ENCODE data around the gene MCTP1. TPM values are rescaled to one million over a fixed set of nuclear protein-coding genes. Genes with fewer than 3 reads are reported as not detected.

Gene MCTP1
- total and polyA plus RNA-seq, 9 of the 15 experiments (the other 6 are each of a cell fraction or from before 2014, with no cell fraction given) = 0.04 to 0.93 (median 0.06) TPM; not detected in 4

GRCh38 chr5:95072281-95072680 lies 212.6 kb downstream of the MCTP1 start (continued):
- TF ChIP-seq GTF2F1 (IDR thresholded peaks at IDR 0.05; ENCODE audit: low read depth, low read length) = no peak
- no peak for TF ChIP-seq ZNF408 (CRISPR knock-in tag; IDR thresholded peaks at IDR 0.05; ENCODE audit: low read depth)

GRCh38 chr5:95070866-95071265 lies 214.0 kb downstream of the MCTP1 start:
- in situ Hi-C loops (cut with MboI) = no loop called here
- no peaks in the 10 kb centered on the region for H3K9me3 ChIP-seq (replicated peaks; ENCODE audit: control insufficient read depth, insufficient read depth, low read depth, low read length)
- whole genome bisulfite sequencing (ENCODE audit: insufficient coverage, low coverage, missing lambda C conversion rate) = 0% methylated on average over 5 of the region's 5 CpGs
- H3K27me3 ChIP-seq (ENCODE audit: control insufficient read depth in 2 of 2, insufficient read depth in 2 of 2, low read length in 2 of 2) = no peaks in the 10 kb centered on the region
- intact Hi-C loops (cut with micrococcal nuclease) = no loop called here
- DNase-seq (ENCODE audit: extremely low read depth in 1 of 4, low spot score in 3 of 4) (no peak), ATAC-seq (no peak), FAIRE-seq (no peak)
- no peak overlapping the region for H3K4me2 ChIP-seq (ENCODE audit: insufficient read depth, low read length)
- no peak overlapping the region for H3K9ac ChIP-seq (ENCODE audit: insufficient read depth in 1 of 2, low read depth in 2 of 2, low read length in 2 of 2)
- no peaks in the 10 kb centered on the region for H4K20me1 ChIP-seq (replicated peaks; ENCODE audit: control insufficient read depth, insufficient read depth, low read length)
- H3K4me1 ChIP-seq (replicated peaks in 1 of 2; ENCODE audit: control insufficient read depth in 2 of 2, insufficient read depth in 2 of 2, low read length in 2 of 2) = no peaks in the 10 kb centered on the region
- H3K36me3 ChIP-seq (ENCODE audit: control insufficient read depth, insufficient read depth, low read length) = no peaks in the 10 kb centered on the region
- H3K9me1 ChIP-seq (ENCODE audit: control insufficient read depth, insufficient read depth, low read length) = no peaks in the 10 kb centered on the region
- ChIA-PET CTCF (ENCODE audit: low intra/inter-chr PET ratio) (no interaction called here), POLR2A (interaction anchor here (0.6 kb wide), 1 partner anchor 1253 kb away, joined by 3 read pairs; no protein-coding TSS in a partner anchor)
- no peak overlapping the region for H2AFZ ChIP-seq (ENCODE audit: low read depth, low read length)
- no peak overlapping the region for H3K27ac ChIP-seq (ENCODE audit: extremely low read depth, low read depth, low read length)
- no peak overlapping the region for H3K4me3 ChIP-seq
- H3K79me2 ChIP-seq (ENCODE audit: control insufficient read depth, insufficient read depth, low read length) = no peaks in the 10 kb centered on the region
- TF ChIP-seq HNRNPH1 (optimal IDR thresholded peaks at IDR 0.05; ENCODE audit: low read depth, low read length) = no peak
- TF ChIP-seq MAFG (tag; conservative IDR thresholded peaks at IDR 0.05) = no peak
- TF ChIP-seq STAG1 (CRISPR knock-in tag; IDR thresholded peaks at IDR 0.05; ENCODE audit: borderline replicate concordance) = no peak
- TF ChIP-seq ZNF24 (IDR thresholded peaks at IDR 0.05) = no peak
- no peak for TF ChIP-seq ZBTB5 (IDR thresholded peaks at IDR 0.05)
- no peak for TF ChIP-seq RBM39 (optimal IDR thresholded peaks at IDR 0.05; ENCODE audit: low read depth, low read length)
- TF ChIP-seq RBM15 (IDR thresholded peaks at IDR 0.05; ENCODE audit: insufficient read depth, low read length) = no peak
- no peak for TF ChIP-seq NFE2L1 (tag; IDR thresholded peaks at IDR 0.05; ENCODE audit: borderline replicate concordance, low read depth)
- no peak for TF ChIP-seq MBD1 (CRISPR knock-in tag; IDR thresholded peaks at IDR 0.05)
- TF ChIP-seq MTA3 (IDR thresholded peaks at IDR 0.05; ENCODE audit: borderline replicate concordance) = no peak
- no peak for TF ChIP-seq ZNF586 (CRISPR knock-in tag; conservative IDR thresholded peaks at IDR 0.05)
- BruUV-seq (replicated peaks) = no TSS peak
